WTC11 (cell line): ENCODE results near the gene FASN. TPM values are rescaled to one million over a fixed set of nuclear protein-coding genes. Genes with fewer than 3 reads are reported as not detected.

ENCODE experiments used
- ATAC-seq: fragments of 200-7000 bp; cut with Tn5 transposase; 2 replicates; pipeline ENCODE4 v1.10.0; 2021; ENCODE audit warnings: mild to moderate bottlenecking, moderate library complexity
- CTCF ChIA-PET: fragments of 300-600 bp; sonication (Branson Sonifier 250); formaldehyde crosslinking; loops from one replicate; lab custom pipeline; 2021; ENCODE audit warnings: antibody characterized with exemption; lab: Charles Lee
- POLR2A ChIA-PET: fragments of 350-600 bp; sonication (Branson Sonifier 250); formaldehyde crosslinking; loops from one replicate; lab custom pipeline; 2021; ENCODE audit warnings: antibody characterized with exemption; lab: Charles Lee
- DNase-seq: peaks from one replicate; pipeline ENCODE4 v3.0.0; 2021; ENCODE audit warnings: low spot score
- H3K27ac Mint-ChIP-seq: 2 replicates; pipeline ENCODE4 v1.8.0; 2021; ENCODE audit warnings: mixed read lengths
- H3K27me3 Mint-ChIP-seq: 2 replicates; pipeline ENCODE4 v1.8.0; 2021; ENCODE audit warnings: low read depth, mild to moderate bottlenecking, moderate library complexity, mixed read lengths
- H3K36me3 Mint-ChIP-seq: 2 replicates; pipeline ENCODE4 v1.8.0; 2021; ENCODE audit warnings: mixed read lengths
- H3K4me1 Mint-ChIP-seq: 2 replicates; pipeline ENCODE4 v1.8.0; 2022; ENCODE audit warnings: mixed read lengths
- H3K4me3 Mint-ChIP-seq: 2 replicates; pipeline ENCODE4 v1.8.0; 2021; ENCODE audit warnings: mild to moderate bottlenecking, moderate library complexity, mixed read lengths
- H3K9me3 Mint-ChIP-seq: 2 replicates; pipeline ENCODE4 v1.8.0; 2021; ENCODE audit warnings: mixed read lengths
- CTCF ChIP-seq: fragments of 200-600 bp; IDR thresholded peaks from 2 replicates; pipeline ENCODE4 v1.8.0; 2022; ENCODE audit warnings: antibody characterized with exemption
- RORB ChIP-seq: fragments of 250-450 bp; sonication (Bioruptor Pico); IDR thresholded peaks from 2 replicates; pipeline ENCODE4 v1.9.0; 2021; ENCODE audit warnings: mild to moderate bottlenecking
- SP1 ChIP-seq: sonication (generic); formaldehyde crosslinking; conservative IDR thresholded peaks from 2 replicates; pipeline ENCODE4 v1.8.1; 2022; ENCODE audit warnings: missing genetic modification reagents
- ZNF263 ChIP-seq: sonication (generic); formaldehyde crosslinking; IDR thresholded peaks from 2 replicates; pipeline ENCODE4 v1.8.1; 2022; ENCODE audit warnings: low read depth, mild to moderate bottlenecking, moderate library complexity, missing genetic modification reagents
- ZNF317 ChIP-seq: sonication (generic); formaldehyde crosslinking; IDR thresholded peaks from 2 replicates; pipeline ENCODE4 v1.8.1; 2023; ENCODE audit warnings: low read depth, mild to moderate bottlenecking, moderate library complexity, missing genetic modification reagents, borderline replicate concordance
- total RNA-seq: library from RNA; stranded (reverse); gene quantifications from 3 replicates; pipeline ENCODE4 v1.2.3, GENCODE V29; 2021
- TF ChIP-seq, protein P1 (sequence below): sonication (generic); formaldehyde crosslinking; IDR thresholded peaks from 2 replicates; pipeline ENCODE4 v1.8.0; 2023; ENCODE audit warnings: missing genetic modification reagents, mild to moderate bottlenecking, borderline replicate concordance
- TF ChIP-seq, protein P2 (sequence below): sonication (generic); formaldehyde crosslinking; IDR thresholded peaks from 2 replicates; pipeline ENCODE4 v1.8.0; 2022; ENCODE audit warnings: mild to moderate bottlenecking, missing genetic modification reagents

FASN gene
- total RNA-seq, 1 experiment from 2014 or later = 742 TPM

- TF ChIP-seq, protein P1, sequence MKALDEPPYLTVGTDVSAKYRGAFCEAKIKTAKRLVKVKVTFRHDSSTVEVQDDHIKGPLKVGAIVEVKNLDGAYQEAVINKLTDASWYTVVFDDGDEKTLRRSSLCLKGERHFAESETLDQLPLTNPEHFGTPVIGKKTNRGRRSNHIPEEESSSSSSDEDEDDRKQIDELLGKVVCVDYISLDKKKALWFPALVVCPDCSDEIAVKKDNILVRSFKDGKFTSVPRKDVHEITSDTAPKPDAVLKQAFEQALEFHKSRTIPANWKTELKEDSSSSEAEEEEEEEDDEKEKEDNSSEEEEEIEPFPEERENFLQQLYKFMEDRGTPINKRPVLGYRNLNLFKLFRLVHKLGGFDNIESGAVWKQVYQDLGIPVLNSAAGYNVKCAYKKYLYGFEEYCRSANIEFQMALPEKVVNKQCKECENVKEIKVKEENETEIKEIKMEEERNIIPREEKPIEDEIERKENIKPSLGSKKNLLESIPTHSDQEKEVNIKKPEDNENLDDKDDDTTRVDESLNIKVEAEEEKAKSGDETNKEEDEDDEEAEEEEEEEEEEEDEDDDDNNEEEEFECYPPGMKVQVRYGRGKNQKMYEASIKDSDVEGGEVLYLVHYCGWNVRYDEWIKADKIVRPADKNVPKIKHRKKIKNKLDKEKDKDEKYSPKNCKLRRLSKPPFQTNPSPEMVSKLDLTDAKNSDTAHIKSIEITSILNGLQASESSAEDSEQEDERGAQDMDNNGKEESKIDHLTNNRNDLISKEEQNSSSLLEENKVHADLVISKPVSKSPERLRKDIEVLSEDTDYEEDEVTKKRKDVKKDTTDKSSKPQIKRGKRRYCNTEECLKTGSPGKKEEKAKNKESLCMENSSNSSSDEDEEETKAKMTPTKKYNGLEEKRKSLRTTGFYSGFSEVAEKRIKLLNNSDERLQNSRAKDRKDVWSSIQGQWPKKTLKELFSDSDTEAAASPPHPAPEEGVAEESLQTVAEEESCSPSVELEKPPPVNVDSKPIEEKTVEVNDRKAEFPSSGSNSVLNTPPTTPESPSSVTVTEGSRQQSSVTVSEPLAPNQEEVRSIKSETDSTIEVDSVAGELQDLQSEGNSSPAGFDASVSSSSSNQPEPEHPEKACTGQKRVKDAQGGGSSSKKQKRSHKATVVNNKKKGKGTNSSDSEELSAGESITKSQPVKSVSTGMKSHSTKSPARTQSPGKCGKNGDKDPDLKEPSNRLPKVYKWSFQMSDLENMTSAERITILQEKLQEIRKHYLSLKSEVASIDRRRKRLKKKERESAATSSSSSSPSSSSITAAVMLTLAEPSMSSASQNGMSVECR = 0 out of 2 replicates have a peak, but pooled peaks have one; percentile 32
- TF ChIP-seq CTCF = peak; percentile 85
- peak; percentile 23; the same call in 1 of the 2 replicates for TF ChIP-seq SP1 (CRISPR knock-in tag)
- TF ChIP-seq ZNF263 (CRISPR knock-in tag) = 0 out of 2 replicates have a peak, but pooled peaks have one; percentile 13
Measured at GRCh38 chr17:82030470-82031302, 67.3 kb downstream of the FASN start (continued).

GRCh38 chr17:82029990-82030469, 68.0 kb downstream of the FASN start:
- no peak for DNase-seq
- ChIA-PET CTCF (interaction anchor here (0.6 to 5.7 kb wide), 59 partner anchors 8 to 270 kb away, joined by 3 to 119 read pairs (median 7); partner anchors contain the start of genes ASPSCR1, CCDC57, CENPX and DCXR), POLR2A (interaction anchor here (0.5 to 1.1 kb wide), 5 partner anchors 31 to 316 kb away, joined by 3 to 6 read pairs (median 3); no protein-coding TSS in a partner anchor)
- no peak overlapping the region for H3K27ac Mint-ChIP-seq
- H3K4me1 Mint-ChIP-seq = peaks cover 10% of the 10 kb centered on the region
- no peak overlapping the region for H3K4me3 Mint-ChIP-seq
- ATAC-seq = no peak
- no peaks in the 10 kb centered on the region for H3K9me3 Mint-ChIP-seq
- H3K27me3 Mint-ChIP-seq = no peaks in the 10 kb centered on the region; the same call in 1 of the 2 replicates
- no peak for TF ChIP-seq CTCF
- TF ChIP-seq, protein P2, sequence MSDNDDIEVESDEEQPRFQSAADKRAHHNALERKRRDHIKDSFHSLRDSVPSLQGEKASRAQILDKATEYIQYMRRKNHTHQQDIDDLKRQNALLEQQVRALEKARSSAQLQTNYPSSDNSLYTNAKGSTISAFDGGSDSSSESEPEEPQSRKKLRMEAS (CRISPR knock-in tag) = 0 out of 2 replicates have a peak, but pooled peaks have one; percentile 5
- no peak for TF ChIP-seq RORB (CRISPR knock-in tag)
- H3K36me3 Mint-ChIP-seq = 0 out of 2 replicates have a peak, but pooled peaks cover under 1% of the 10 kb centered on the region

- Mint-ChIP-seq H3K27ac (no peak overlapping the region), H3K36me3 (no peaks in the 10 kb centered on the region), H3K4me3 (peak overlapping the region; percentile 30; the same call in 1 of the 2 replicates), H3K4me1 (peaks cover 8% of the 10 kb centered on the region), H3K9me3 (no peaks in the 10 kb centered on the region), H3K27me3 (no peaks in the 10 kb centered on the region; the same call in 1 of the 2 replicates)
- no peak for ATAC-seq
- ChIA-PET POLR2A (interaction anchor here (1.1 kb wide), 1 partner anchor 31 kb away, joined by 3 read pairs; no protein-coding TSS in a partner anchor), CTCF (interaction anchor here (1.3 to 5.7 kb wide), 20 partner anchors 9 to 207 kb away, joined by 4 to 119 read pairs (median 12); partner anchors contain the start of genes CENPX, DCXR, GPS1 and LRRC45)
- DNase-seq = no peak
- TF ChIP-seq ZNF317 (CRISPR knock-in tag) = no peak
Measured at GRCh38 chr17:82029391-82029790, 68.6 kb downstream of the FASN start.
